HEK293T (cell line): Measurements from ENCODE around the gene EGFL8.

ENCODE experiments used
- ARNT ChIP-seq: fragments of 450-650 bp; IDR thresholded peaks from 2 replicates; pipeline ENCODE4 v1.6.1; 2017; ENCODE audit warnings: mild to moderate bottlenecking
- BHLHE40 ChIP-seq: fragments of 450-650 bp; IDR thresholded peaks from 2 replicates; pipeline ENCODE4 v1.6.1; 2016; ENCODE audit warnings: mild to moderate bottlenecking, moderate library complexity, borderline replicate concordance
- CTBP1 ChIP-seq: fragments of 450-650 bp; IDR thresholded peaks from 2 replicates; pipeline ENCODE4 v1.6.1; 2016; ENCODE audit warnings: borderline replicate concordance
- ELF4 ChIP-seq: fragments of 450-650 bp; IDR thresholded peaks from 2 replicates; pipeline ENCODE4 v1.6.1; 2017; ENCODE audit warnings: antibody characterized with exemption
- FOXA1 ChIP-seq: fragments of 450-650 bp; IDR thresholded peaks from 2 replicates; pipeline ENCODE4 v1.6.1; 2016; ENCODE audit warnings: mild to moderate bottlenecking
- FOXK2 ChIP-seq: fragments of 450-650 bp; IDR thresholded peaks from 2 replicates; pipeline ENCODE4 v1.6.1; 2016; ENCODE audit warnings: mild to moderate bottlenecking
- FOXM1 ChIP-seq: fragments of 450-650 bp; IDR thresholded peaks from 2 replicates; pipeline ENCODE4 v1.6.1; 2017; ENCODE audit warnings: mild to moderate bottlenecking, borderline replicate concordance
- HDGF ChIP-seq: fragments of 450-650 bp; IDR thresholded peaks from 2 replicates; pipeline ENCODE4 v1.6.1; 2017; ENCODE audit warnings: antibody characterized with exemption, borderline replicate concordance
- L3MBTL2 ChIP-seq: fragments of 450-650 bp; conservative IDR thresholded peaks from 2 replicates; pipeline ENCODE4 v1.6.1; 2016; ENCODE audit warnings: mild to moderate bottlenecking
- NFRKB ChIP-seq: fragments of 450-650 bp; IDR thresholded peaks from 2 replicates; pipeline ENCODE4 v1.6.1; 2016; ENCODE audit warnings: mild to moderate bottlenecking, moderate library complexity
- TARDBP ChIP-seq: fragments of 450-650 bp; IDR thresholded peaks from 2 replicates; pipeline ENCODE4 v1.6.1; 2016
- ZNF384 ChIP-seq: fragments of 450-650 bp; IDR thresholded peaks from 2 replicates; pipeline ENCODE4 v1.6.1; 2016
- TF ChIP-seq, protein P1 (sequence below): fragments of 450-650 bp; IDR thresholded peaks from 2 replicates; pipeline ENCODE4 v1.6.1; 2016

DNA sequence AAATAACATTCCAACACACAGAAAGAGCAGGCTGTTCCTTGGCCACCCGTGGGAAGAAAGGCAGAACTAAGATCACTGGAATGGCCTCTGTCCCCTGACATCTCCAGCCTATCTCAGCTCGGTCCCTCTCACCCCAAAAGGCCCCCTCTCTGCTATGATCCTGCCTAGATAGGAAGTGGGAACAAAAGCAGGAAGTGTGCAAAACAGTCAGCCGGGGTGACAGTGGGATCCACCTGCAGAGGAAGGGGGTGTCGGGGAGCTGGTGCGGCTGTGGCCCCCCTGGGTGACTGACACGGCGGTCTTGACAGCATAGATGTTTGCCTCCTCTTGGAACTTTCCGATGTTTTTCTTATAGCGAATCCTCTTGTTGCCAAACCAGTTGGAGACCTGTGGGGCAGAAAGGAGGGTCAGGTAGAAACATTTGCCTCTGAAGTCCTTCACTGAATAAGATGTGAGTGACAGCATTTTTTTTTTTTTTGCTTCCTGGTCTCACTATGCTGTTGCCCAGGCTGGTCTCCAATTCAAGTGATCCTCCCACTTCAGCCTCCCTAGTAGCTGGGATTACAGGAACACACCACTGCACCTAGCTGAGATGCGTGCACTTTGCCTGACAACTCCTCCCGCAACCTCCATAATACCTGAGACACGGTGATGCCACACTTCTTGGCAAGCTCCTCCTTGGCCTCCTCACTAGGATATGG lies 22.8 kb downstream of the EGFL8 start:
- no peak for TF ChIP-seq FOXK2
- TF ChIP-seq ZNF384: no peak
- no peak for TF ChIP-seq ARNT
- TF ChIP-seq TARDBP: no peak
- TF ChIP-seq HDGF: no peak
- no peak for TF ChIP-seq FOXM1
- TF ChIP-seq L3MBTL2: no peak
- no peak for TF ChIP-seq FOXA1
- TF ChIP-seq, protein P1, sequence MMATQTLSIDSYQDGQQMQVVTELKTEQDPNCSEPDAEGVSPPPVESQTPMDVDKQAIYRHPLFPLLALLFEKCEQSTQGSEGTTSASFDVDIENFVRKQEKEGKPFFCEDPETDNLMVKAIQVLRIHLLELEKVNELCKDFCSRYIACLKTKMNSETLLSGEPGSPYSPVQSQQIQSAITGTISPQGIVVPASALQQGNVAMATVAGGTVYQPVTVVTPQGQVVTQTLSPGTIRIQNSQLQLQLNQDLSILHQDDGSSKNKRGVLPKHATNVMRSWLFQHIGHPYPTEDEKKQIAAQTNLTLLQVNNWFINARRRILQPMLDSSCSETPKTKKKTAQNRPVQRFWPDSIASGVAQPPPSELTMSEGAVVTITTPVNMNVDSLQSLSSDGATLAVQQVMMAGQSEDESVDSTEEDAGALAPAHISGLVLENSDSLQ: no peak
- no peak for TF ChIP-seq NFRKB
- no peak for TF ChIP-seq BHLHE40
- TF ChIP-seq ELF4: no peak
- no peak for TF ChIP-seq CTBP1
